NCI-H2029 treated with DMSO at 0.1 percent for 48 hours (cell line): Measurements from ENCODE around the gene LIMS2.

Experiments used
- DNase-seq: peaks from one replicate; lab custom pipeline; 2025; lab: John Stamatoyannopoulos, UW

Gene LIMS2

DNA sequence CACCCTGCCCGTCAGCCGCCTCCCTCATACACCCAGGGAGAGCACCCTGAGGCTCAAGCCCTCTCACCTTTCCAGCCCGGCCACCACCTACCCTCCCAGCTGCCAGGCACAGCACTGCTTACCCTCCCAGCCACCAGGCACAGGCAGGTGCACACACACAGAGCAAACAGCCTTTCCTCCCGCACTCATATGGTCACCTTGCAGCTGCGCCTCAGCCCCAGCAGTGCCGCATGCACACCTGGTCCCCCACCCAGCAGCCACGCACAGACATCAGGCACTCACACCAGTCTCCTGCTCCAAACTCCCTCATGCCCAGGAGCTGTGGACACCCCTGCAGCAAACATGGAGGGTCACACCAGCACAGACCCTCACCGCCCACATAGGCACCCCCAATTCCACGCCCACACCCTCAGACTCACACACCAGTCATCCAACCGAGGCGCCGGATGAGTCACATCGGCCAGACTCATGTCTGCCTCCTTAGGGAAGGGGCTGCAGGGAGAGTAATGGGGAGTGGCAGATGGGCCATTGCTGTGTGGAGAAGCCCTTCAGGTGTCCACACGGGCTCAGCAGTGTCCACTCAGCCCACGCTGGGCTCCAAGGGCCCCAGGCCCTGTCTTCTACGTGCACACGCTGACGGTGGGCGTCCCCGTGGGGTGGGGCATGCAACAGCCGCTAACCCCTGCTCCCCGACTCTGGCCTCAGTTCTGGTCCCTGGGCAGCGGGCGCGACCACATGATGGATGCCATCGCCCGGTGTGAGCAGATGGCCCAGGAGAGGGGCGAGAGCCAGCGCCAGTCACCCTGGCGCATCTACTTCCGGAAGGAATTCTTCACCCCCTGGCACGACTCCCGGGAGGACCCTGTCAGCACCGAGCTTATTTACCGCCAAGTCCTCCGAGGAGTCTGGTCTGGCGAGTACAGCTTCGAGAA, 51.7 kb downstream of the LIMS2 start:
- DNase-seq: no peak

DNA sequence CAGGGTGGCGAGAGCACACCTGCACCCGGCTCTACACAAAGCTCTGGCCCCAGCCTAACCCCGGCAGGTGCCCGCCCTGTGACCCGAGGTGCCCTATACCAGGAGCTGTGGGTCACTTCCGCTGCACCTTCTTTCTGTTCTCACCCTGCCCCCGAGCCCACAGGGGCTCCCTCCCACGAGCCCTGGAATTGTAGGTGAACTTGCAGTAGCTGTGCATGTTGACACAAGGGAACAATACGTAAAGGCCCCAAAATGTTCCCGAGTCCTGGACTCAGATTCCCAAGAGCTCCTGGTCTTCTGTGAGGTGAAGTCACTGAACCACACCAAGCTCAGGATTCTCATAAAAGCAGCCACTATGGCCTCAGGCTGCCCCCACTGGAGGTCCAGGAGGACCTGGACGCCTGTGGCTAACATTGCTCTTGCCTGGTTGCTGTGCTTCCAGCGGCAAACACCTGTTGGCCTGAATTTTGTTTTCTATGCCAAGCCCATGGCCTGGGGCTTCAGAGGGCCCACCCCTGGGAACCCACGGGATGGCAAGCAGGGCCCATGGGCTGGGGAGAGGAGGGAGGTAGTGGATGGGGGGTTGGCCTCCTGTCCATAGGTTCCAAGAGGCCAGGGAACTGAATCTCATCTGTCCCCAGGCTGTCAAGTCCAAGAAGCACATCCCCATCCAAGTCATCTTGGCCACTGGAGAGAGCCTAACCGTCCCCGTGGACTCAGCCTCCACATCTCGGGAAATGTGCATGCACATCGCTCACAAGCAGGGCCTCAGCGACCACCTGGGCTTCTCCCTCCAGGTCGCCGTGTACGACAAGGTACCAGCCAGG, 52.6 kb downstream of the LIMS2 start:
- DNase-seq: no peak

DNA sequence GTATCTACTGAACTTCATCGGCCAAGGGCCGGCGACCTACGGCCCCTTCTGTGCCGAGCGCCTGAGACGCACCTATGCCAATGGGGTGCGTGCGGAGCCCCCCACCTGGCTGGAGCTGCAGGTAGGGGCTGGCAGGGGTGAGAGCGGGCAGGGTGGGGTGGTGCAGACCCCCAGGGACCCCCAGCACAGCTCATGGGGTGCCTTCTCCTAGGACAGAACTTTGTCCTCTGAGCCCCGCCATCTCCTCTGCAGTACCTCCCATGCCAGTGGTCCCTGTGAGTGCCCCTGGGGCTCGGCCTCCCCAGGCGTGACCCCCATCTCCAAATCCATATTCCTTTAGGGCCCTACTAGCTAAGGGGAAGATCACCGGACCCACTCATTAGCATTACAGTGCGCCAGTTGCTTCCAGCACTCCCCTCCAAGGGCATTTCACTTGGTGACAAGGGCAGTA, 53.3 kb downstream of the LIMS2 start:
- DNase-seq: no peak

DNA sequence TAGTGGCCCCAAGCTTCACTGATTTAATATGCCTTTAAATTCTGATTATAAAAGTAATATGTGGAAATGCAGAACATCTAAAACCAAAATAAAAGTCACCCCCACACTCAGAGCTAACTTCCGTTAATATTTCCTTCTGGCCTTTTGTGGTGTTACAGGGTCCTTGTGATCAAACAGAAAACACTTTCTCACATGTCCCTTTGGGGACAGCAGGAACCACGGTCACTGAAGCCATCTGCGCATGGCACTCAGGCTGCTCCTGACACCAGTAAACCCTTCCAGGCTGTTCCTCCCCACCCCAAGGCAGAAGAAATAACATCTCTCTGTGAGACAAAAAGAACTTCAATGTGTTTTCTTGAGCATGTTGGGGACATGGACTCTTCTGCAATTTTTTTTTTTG, 54.5 kb downstream of the LIMS2 start:
- no peak for DNase-seq

DNA sequence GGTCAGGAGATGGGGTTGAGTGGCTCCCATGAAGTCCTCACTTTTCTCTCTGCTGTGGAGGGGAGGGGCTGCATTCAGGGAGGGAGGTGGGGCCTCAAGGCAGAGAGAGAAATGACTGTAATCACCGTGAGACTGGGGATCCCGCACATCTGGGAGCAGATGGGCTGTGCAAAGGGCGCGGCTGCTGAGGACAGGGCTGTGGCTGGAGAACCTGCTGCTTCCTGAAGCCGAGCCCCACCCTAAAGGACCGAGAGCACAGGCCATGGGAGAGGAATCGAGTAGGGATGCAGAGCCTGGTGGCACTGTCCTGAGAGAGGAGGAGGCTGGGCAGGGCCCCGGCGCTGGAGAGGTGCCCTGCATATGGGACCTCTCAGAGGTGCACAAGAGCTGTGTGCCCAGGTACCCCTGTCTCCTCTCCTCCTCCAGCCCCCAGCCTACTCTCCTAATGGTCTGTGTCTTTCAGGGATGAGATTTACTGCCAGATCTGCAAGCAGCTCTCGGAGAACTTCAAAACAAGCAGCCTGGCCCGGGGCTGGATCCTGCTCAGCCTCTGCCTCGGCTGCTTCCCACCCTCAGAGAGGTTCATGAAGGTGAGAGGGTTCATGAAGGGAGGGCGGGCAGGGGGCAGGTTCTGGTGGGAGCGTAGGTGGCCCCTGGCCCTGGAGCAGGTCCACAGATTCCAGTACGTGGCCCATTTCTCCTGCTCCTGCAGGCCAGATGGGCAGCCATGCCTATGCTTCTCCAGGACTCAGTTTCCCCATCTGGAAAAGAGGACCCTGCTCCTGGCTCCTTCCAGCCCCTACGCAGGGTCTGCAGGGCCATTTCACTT, 55.2 kb downstream of the LIMS2 start:
- DNase-seq: no peak

DNA sequence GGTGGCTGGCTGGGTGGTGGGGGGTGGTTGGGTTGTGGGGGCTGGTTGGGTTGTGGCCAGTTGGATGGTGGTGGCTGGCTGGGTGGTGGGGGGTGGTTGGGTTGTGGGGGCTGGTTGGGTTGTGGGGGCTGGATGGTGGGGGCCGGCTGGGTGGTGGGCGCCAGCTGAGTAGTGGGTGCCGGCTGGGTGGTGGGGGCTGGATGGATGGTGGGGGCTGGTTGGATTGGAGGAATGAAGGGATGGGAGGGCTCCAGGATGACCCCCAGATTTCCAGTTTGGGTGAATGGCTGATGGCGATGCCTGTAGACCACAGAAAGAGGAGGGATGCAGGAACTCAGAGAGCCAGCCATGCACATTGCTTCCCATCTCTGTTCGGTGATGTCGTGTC, 56.1 kb downstream of the LIMS2 start:
- DNase-seq: no peak

DNA sequence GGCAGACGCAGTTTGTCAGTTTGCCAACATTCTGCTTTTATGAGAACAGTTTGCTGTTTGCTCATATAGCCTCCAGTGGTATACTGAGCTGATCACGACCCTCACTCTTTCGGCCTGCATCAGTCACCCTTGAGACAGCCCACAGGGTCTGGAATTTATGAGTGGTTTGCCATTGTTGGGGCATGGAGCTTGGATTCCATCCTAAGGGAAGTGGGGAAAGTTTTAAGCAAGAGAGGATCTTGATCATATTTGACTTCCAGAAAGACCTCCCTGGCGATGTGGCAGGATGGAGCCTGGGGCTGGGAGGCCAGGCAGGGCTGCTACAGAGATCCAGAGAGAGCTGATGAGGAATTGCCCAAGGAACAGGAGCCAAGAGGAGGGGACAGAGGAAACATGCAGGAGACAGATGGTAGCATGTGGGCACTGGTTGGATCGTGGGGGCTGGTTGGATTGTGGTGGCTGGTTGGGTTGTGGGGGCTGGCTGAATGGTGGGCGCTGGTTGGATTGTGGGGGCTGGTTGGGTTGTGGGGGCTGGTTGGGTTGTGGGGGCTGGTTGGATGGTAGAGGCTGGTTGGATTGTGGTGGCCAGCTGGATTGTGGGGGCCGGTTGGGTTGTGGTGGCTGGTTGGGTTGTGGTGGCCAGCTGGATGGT, 56.7 kb downstream of the LIMS2 start:
- DNase-seq: no peak

DNA sequence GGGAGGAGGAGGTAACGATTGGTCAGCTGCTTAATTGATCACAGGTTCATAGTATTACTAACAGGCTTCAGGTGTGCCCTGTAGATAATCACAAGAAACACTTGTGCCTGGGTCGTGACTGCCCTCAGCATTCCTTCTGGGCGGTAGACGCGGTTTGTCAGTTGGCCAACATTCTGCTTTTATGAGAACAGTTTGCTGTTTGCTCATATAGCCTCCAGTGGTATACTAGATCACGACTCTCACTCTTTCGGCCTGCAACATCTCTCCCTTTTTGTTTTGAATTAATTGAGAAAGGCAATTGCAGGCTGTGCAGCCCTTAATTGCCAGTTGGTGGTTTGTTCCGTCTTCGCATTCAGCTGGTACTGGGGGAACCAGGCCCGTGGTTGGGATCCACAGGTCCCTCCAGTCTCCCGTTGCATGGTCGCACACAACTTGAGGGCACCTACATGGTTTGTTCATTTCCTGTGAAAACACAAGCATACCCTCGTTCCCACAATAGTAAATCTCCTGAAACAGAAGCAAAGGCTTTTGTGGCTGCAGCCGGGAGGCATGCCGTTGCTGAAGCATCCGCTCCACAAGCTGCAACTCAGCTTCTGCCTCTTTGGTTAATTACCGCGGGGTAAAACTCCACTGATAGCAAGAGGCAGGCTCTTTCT, 59.7 kb downstream of the LIMS2 start:
- no peak for DNase-seq

DNA sequence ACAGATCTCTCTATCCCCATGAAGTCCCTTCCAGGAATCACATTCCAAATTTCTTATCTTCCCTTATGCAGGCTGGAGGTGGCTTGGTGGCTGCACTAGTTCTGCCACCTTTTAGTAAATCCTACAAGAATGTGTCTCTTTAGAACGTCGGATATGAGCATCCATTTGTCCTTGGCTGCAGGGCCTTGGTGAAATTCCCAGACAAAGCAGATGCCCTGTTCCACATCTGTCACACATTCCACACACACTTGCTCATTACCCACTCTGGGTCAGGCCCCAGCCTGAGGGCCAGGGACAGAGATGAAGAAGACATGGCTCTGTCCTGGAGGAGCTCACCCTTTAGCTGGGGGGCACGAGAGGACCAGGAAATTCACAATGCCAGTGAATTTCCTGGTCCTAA, 60.6 kb downstream of the LIMS2 start:
- no peak for DNase-seq

DNA sequence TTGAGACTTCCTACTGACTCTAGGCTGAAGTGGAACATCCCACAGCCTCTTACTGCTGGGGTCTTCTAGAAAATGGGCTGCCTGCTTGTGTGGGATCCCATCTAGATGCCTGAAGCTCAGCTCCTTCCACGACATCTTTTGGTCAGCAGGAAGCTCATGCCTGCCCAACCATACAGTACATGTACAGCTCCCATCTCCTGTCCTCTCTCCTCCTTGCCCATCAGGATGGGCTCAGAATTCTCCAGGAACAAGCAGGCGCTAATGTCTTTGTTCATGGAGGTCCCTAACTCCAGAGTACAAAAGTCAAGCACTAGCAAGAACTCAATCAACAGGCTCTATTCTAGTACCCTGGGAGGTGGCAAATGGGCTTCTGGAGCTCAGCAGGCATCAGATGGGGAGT, 61.1 kb downstream of the LIMS2 start:
- DNase-seq: no peak

DNA sequence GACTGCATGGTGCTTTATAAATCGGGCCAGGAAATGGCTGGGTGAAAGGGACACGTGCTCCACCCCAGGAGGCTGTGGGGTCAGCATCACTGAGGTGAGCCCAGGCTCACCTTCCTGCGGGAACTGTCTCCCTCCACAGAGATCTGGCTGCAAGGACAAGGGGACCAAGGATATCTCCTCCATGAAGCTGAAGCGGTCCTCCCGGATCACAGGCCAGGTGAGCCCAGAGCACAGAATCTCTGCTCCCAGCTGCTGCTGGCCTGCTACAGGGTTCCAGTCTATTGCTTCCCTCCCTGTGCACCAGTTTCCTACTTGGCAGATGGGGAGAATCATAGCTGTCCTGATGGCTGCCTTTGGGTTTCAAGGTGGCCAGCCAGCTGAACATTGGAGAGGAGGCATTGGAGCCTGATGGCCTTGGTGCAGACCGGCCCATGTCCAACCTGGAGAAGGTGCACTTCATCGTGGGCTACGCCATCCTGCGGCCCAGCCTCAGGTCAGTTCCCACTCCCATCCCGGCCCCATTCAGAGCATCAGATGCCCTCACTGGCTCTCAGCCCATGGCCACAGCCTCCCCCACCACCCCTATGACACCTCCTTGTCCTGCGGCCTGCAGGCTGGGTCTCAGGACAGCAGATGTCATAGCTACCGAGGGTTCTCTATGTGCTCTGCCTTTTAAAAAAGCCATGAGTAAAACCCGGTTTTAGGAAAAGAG, 63.1 kb downstream of the LIMS2 start:
- no peak for DNase-seq

DNA sequence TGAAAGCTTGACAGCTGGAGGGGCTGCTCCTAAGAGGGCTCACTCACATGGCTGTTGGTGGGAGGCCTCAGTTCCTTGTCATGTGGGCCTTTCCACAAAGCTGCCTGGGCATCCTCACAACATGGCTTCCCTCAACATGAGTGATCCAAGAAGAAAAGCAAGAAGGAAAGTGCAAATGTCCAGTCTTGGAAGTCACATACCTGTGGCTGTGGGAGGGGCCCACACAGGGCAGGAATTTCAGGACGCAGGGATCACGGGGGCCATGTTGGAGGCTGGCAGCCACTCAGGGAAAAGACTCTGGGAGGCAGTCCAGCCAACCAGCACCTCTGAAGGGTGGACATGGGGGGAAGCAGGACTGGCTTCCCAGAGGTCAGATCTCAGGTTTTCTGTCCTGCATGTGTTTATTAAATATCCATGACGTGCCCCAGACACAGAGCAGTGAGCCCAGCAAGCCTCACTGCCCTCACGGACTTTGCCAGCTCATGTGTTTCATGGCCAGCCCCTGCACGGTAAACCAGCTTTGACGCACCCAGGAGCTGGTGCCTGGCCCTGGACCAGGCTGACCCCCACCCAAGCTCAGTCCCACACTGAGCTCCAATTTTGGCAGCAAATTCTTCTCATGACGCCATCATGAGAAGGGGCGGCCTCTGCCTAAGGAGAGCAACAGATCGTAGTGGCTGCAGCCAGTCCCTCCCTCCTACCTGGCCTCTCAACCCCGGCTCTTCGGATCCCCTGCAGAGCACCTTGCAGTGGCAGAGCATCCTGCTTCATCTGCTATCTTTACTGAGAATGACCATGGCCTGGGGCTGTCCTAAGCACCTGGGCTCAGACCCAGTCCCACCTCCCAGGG, 64.0 kb downstream of the LIMS2 start:
- DNase-seq: no peak

DNA sequence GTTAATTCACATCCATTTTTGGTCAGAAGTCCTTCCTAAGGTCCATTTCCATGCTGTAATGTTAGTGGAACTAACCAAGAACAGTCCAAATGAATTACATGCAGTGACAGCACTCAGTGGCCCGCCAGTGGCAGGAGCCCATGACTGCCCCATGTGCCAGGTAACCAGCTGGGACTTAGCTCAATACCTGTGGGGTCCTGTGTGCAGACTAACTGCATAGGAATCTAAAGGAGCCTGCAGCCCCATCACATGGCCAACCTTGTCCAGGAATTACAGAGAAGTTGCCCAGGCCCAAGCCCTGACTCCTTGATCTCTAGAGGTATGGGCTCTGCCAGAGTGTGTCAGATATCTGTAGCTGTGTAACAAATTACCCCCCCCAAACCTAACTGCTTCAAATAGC, 64.8 kb downstream of the LIMS2 start:
- DNase-seq: no peak

DNA sequence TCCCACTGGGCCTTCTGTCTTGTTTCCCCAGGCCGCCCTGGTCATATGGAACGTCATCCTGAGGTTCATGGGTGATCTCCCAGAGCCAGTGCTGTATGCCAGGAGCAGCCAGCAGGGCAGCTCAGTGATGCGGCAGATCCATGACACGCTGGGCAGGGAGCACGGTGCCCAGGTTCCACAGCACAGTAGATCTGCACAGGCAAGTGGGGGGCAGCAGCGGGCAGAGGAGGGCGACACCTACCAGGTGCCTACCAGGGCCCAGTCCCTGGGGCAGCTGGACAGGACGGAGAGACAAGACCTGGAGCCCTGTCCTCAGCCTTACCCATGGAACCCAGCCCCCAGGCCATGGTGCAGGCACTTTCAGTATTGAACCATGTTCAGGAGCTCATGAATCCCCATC, 65.5 kb downstream of the LIMS2 start:
- no peak for DNase-seq

DNA sequence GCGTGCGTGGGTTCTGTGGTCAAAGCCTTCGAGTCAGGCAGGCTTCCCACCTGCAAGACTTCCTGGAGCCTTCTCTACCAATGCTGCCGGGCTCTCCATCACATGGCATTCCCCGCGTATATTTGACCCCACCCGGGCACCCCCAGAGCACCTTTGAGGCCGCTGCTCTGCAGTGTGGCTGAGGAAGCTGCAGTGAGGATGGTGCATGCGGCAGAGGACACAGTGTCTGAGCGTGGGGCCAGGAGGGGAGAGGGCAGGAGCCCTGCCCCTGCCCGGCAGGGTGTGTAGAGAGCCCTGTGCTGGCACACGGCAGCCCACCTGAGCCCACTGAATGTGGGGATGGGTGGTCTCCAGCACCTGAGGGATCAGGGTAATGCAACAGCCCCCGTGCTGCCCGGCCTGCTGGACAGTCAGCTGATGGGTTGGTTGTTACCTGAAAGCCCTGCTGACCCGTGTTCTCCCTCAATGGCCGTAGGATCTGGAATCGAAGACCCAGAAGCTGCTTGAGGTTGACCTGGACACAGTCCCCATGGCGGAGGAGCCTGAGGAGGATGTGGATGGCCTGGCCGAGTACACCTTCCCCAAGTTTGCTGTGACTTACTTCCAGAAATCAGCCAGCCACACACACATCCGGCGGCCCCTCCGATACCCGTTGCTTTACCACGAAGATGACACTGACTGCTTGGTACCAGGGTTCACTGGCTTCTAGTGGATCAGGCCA, 66.1 kb downstream of the LIMS2 start:
- DNase-seq: no peak

DNA sequence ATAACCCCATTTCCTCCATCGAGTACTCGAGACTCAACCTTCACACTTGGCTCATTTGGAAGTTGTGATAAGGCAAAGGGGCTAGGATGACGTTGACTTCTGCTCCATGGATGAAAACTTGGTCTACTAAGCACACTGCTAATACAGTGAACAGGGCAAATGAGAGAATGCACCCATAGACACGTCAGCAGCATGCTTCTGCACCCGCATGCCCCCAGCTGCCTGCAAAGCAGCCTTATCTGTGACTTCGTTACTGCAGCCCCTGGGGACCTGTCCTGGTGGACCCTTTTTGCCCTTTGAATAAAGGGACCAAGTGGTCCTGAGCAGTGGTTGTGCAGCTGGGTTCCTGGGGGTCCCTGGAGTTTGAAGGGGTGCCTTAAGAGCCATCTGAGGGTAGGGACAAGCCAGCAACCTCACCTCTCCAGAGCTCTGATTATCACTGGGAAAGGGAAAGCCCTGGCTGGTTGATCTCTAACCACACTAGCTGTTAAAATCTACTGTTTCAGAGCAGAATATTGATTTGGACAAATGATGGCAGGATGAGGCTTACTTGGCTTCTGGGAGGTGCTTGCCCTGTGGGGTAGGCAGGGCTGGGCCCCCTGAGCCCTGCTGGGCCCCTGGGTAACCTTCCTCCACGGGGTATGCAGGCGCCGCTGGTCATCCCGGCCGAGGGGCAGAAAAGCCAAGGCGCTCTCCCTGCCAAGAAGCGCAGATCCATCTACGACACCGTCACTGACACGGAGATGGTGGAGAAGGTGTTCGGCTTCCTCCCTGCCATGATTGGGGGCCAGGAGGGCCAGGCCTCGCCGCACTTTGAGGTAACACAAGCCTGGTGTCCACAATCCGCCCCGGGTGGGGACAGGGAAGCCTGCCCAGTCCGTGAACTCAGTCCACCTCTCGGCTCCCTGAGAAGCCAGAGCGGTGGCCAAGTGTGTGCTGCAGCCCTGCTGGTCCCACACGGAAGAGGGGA, 67.0 kb downstream of the LIMS2 start:
- DNase-seq: no peak

DNA sequence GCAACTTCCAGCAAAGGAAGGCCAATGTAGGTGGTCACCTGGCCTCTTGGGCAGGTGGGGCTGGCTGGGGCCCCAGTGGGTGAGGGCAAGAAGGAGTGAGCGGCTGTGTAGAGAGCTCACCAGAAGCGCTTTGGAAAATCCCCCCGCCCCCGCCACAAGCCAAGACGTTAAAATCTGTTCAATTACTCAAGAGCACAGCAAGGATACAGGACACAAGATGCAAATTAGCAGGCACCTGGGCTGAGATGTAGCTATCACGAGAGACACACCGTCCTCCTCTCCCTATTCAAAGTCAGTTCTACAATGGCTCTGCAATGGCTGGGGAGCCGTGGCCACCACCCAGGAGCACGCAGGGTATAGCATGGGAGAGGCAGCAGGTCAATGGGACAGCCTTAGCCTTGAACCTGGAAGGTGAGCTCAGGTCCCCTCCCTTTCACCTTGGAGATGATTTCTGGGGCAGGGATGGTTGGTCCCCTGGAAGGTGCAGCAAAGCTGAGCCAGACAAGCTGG, 67.9 kb downstream of the LIMS2 start:
- no peak for DNase-seq
